ENCODE data around the gene WWOX.
"Not testable (repeated sequence)": the region's sequence is repeated elsewhere in the genome, so short reads cannot be mapped to it uniquely, and the experiment has no call there.

Gene WWOX

DNA sequence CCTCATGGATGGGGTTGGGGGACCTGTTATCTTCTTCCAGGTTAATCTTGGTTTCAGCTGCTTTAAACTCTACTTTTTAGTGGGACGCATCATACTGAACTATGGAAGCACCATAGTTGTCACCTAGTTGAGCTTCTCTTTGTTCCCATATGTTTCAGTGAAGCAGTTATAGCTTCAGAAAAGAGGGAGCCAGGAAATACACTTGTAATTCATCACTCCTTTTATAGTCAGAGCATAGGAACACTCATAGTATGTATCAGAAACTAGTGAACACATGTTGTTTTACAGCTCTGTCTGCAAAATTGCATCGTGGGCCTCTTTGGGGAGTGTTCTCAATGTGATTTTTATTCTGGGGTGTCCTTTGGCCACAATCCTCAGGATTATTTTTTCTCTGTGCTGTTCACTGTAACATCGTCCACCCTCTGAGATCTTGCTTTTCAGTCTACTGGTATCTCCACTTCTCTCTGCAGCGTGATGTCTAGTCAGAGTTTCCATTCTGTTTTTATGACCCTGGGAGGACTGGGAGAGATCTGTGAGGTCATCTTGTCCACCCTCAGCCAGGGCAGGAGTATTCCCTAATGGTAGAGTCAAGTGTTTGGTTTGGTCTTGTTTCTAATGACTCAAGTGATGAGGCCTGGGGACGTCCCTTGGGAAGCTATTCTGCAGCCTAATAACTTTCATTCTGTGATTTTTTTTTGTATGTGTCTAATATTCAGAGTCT, 585.4 kb downstream of the WWOX start:
- Histone ChIP-seq H3K27me3 (ENCODE audit: insufficient read depth, low read length, poor library complexity) (no peaks in the 10 kb centered on the region), H3K23ac (ENCODE audit: low read length) (no peak overlapping the region), H2BK15ac (replicated peaks; ENCODE audit: low read depth) (no peak overlapping the region), H2BK120ac (ENCODE audit: low read depth, low read length) (no peak overlapping the region), H3K9ac (ENCODE audit: low read length) (no peak overlapping the region), H2BK5ac (ENCODE audit: low read length) (no peak overlapping the region), H3K4me3 (ENCODE audit: low read length) (no peak overlapping the region), H4K5ac (ENCODE audit: low read length) (no peak overlapping the region), H3K36me3 (ENCODE audit: control insufficient read depth, insufficient read depth, low read length) (no peaks in the 10 kb centered on the region), H3K27ac (ENCODE audit: low read depth, low read length) (no peak overlapping the region), H3K56ac (ENCODE audit: low read length) (no peak overlapping the region), H2AK5ac (ENCODE audit: low read length) (no peak overlapping the region), H4K8ac (ENCODE audit: low read depth, low read length) (no peak overlapping the region), H3K4me2 (ENCODE audit: low read length) (no peak overlapping the region), H3K4ac (ENCODE audit: low read depth, low read length) (no peak overlapping the region), H3K79me1 (ENCODE audit: low read length) (no peaks in the 10 kb centered on the region), H3K4me1 (ENCODE audit: control insufficient read depth, low read depth, low read length) (no peaks in the 10 kb centered on the region), H3K18ac (ENCODE audit: low read length) (no peak overlapping the region), H3K79me2 (ENCODE audit: control insufficient read depth, insufficient read depth, low read length) (no peaks in the 10 kb centered on the region)
- no peak for DNase-seq
- WGBS (ENCODE audit: extremely low coverage, insufficient coverage, low lambda C conversion rate), result no CpG with 5 or more reads among the region's 5 CpGs

DNA sequence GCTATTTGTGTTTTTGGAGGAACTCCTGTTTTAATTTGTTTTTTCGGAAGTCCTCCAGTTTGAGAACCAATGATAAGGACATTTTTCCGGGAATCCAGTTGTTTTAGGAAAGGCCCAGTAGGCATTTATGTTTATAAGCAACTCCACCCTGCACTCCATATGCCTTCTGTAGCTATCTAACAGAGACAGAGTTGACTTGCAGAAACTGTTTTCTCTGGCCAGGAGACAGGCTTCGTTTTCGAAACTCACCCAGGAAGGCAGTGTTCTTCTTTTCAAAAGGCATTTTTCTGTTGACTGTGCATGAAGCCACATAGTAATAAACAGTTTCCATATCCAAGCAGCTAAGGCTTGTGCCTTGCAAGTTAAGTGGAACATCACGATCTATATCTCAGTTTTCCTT, 587.1 kb downstream of the WWOX start:
- no peak overlapping the region for H3K4ac ChIP-seq (ENCODE audit: low read depth, low read length)
- no peak overlapping the region for H3K27ac ChIP-seq (ENCODE audit: low read depth, low read length)
- H3K4me3 ChIP-seq (ENCODE audit: low read length), result no peak overlapping the region
- WGBS (ENCODE audit: extremely low coverage, insufficient coverage, low lambda C conversion rate), result no CpG with 5 or more reads among the region's 5 CpGs
- H2BK15ac ChIP-seq (replicated peaks; ENCODE audit: low read depth), result no peak overlapping the region
- H2AK5ac ChIP-seq (ENCODE audit: low read length), result no peak overlapping the region
- no peak overlapping the region for H3K23ac ChIP-seq (ENCODE audit: low read length)
- H4K8ac ChIP-seq (ENCODE audit: low read depth, low read length), result no peak overlapping the region
- no peak overlapping the region for H3K18ac ChIP-seq (ENCODE audit: low read length)
- no peak overlapping the region for H3K4me2 ChIP-seq (ENCODE audit: low read length)
- H3K56ac ChIP-seq (ENCODE audit: low read length), result no peak overlapping the region
- H3K9ac ChIP-seq (ENCODE audit: low read length), result no peak overlapping the region
- H3K4me1 ChIP-seq (ENCODE audit: control insufficient read depth, low read depth, low read length), result no peaks in the 10 kb centered on the region
- H3K27me3 ChIP-seq (ENCODE audit: insufficient read depth, low read length, poor library complexity), result no peaks in the 10 kb centered on the region
- H4K5ac ChIP-seq (ENCODE audit: low read length), result no peak overlapping the region
- H2BK5ac ChIP-seq (ENCODE audit: low read length), result no peak overlapping the region
- H3K36me3 ChIP-seq (ENCODE audit: control insufficient read depth, insufficient read depth, low read length), result no peaks in the 10 kb centered on the region
- no peaks in the 10 kb centered on the region for H3K79me1 ChIP-seq (ENCODE audit: low read length)
- H2BK120ac ChIP-seq (ENCODE audit: low read depth, low read length), result no peak overlapping the region
- H3K79me2 ChIP-seq (ENCODE audit: control insufficient read depth, insufficient read depth, low read length), result no peaks in the 10 kb centered on the region
- no peak for DNase-seq

DNA sequence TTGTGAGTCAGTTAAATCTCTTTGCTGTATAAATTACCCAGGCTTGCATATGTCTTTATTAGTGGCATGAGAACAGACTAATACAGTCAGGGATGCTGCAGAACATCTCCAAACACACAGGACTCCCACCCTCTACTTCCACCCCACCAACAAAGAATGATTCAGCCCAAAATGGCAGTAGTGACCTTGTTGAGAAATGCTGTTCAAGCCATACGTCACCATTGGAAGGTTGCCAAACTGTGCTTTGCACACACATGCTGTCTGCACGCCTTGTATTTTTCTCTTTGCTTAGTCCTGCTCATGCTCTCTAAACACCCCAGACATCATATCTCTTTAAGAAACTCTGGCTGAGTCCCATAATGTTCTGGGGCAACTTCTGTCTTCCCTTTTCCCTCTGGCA, 589.6 kb downstream of the WWOX start:
- no peak overlapping the region for H2BK15ac ChIP-seq (replicated peaks; ENCODE audit: low read depth)
- DNase-seq, result no peak
- H3K79me1 ChIP-seq (ENCODE audit: low read length), result no peaks in the 10 kb centered on the region
- H4K5ac ChIP-seq (ENCODE audit: low read length), result no peak overlapping the region
- no peak overlapping the region for H3K4ac ChIP-seq (ENCODE audit: low read depth, low read length)
- no peaks in the 10 kb centered on the region for H3K36me3 ChIP-seq (ENCODE audit: control insufficient read depth, insufficient read depth, low read length)
- H3K18ac ChIP-seq (ENCODE audit: low read length), result no peak overlapping the region
- no peak overlapping the region for H3K56ac ChIP-seq (ENCODE audit: low read length)
- H3K23ac ChIP-seq (ENCODE audit: low read length), result no peak overlapping the region
- H3K4me2 ChIP-seq (ENCODE audit: low read length), result no peak overlapping the region
- no peaks in the 10 kb centered on the region for H3K79me2 ChIP-seq (ENCODE audit: control insufficient read depth, insufficient read depth, low read length)
- H3K27ac ChIP-seq (ENCODE audit: low read depth, low read length), result no peak overlapping the region
- no peak overlapping the region for H4K8ac ChIP-seq (ENCODE audit: low read depth, low read length)
- no peak overlapping the region for H2BK120ac ChIP-seq (ENCODE audit: low read depth, low read length)
- H2BK5ac ChIP-seq (ENCODE audit: low read length), result no peak overlapping the region
- no CpG with 5 or more reads among the region's 2 CpGs for WGBS (ENCODE audit: extremely low coverage, insufficient coverage, low lambda C conversion rate)
- H3K27me3 ChIP-seq (ENCODE audit: insufficient read depth, low read length, poor library complexity), result no peaks in the 10 kb centered on the region
- H2AK5ac ChIP-seq (ENCODE audit: low read length), result no peak overlapping the region
- H3K9ac ChIP-seq (ENCODE audit: low read length), result no peak overlapping the region
- H3K4me3 ChIP-seq (ENCODE audit: low read length), result no peak overlapping the region
- H3K4me1 ChIP-seq (ENCODE audit: control insufficient read depth, low read depth, low read length), result no peaks in the 10 kb centered on the region

DNA sequence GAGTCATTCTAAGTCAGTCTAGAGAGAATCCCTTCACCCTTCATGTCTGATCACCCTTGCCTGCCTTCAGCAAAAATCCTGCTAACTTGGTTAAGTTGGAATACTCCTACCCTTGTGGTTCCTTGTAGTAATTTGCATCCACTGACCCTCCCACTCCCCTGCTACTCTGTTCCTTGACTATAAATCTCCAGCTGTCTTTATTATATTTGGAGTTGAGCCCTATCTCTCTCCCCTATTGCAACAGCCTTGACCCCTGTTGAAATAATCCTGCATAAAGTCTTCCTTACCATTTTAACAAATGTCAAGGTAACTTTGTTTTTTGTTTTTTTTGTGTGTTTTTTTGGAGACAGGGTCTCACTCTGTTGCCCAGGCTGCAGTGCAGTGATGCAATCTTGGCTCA, 590.1 kb downstream of the WWOX start:
- no peaks in the 10 kb centered on the region for H3K36me3 ChIP-seq (ENCODE audit: control insufficient read depth, insufficient read depth, low read length)
- H3K4me2 ChIP-seq (ENCODE audit: low read length), result no peak overlapping the region
- no peak overlapping the region for H2BK15ac ChIP-seq (replicated peaks; ENCODE audit: low read depth)
- no peaks in the 10 kb centered on the region for H3K4me1 ChIP-seq (ENCODE audit: control insufficient read depth, low read depth, low read length)
- no peak overlapping the region for H3K4me3 ChIP-seq (ENCODE audit: low read length)
- H2BK120ac ChIP-seq (ENCODE audit: low read depth, low read length), result no peak overlapping the region
- H4K5ac ChIP-seq (ENCODE audit: low read length), result no peak overlapping the region
- no peaks in the 10 kb centered on the region for H3K27me3 ChIP-seq (ENCODE audit: insufficient read depth, low read length, poor library complexity)
- no peak overlapping the region for H3K18ac ChIP-seq (ENCODE audit: low read length)
- no peak overlapping the region for H3K4ac ChIP-seq (ENCODE audit: low read depth, low read length)
- no peak overlapping the region for H3K23ac ChIP-seq (ENCODE audit: low read length)
- H3K9ac ChIP-seq (ENCODE audit: low read length), result no peak overlapping the region
- H3K27ac ChIP-seq (ENCODE audit: low read depth, low read length), result no peak overlapping the region
- H2AK5ac ChIP-seq (ENCODE audit: low read length), result no peak overlapping the region
- no peak overlapping the region for H3K56ac ChIP-seq (ENCODE audit: low read length)
- no peak overlapping the region for H4K8ac ChIP-seq (ENCODE audit: low read depth, low read length)
- H3K79me2 ChIP-seq (ENCODE audit: control insufficient read depth, insufficient read depth, low read length), result no peaks in the 10 kb centered on the region
- no peak overlapping the region for H2BK5ac ChIP-seq (ENCODE audit: low read length)
- DNase-seq, result no peak
- no peaks in the 10 kb centered on the region for H3K79me1 ChIP-seq (ENCODE audit: low read length)

DNA sequence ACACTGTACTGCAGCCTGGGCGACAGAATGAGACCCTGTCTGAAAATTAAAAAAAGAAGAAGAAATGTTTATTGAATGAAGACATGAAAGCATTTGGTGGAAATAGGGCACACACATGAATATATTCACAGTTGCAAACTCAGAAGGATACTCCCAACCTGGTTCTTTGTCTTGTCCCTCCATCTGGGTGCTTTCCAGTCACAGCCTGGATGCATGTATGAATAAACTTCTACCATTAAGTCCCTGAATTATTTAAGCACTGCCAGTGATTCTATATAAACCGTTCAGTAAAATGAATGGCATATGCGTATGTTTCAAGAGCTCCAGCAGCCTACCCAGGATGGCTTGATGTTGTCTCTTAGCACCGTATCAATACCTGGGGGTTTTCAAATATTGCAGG, 591.1 kb downstream of the WWOX start:
- Histone ChIP-seq H2BK120ac (ENCODE audit: low read depth, low read length) (no peak overlapping the region), H3K56ac (ENCODE audit: low read length) (no peak overlapping the region), H3K27ac (ENCODE audit: low read depth, low read length) (no peak overlapping the region), H3K4me2 (ENCODE audit: low read length) (no peak overlapping the region), H4K8ac (ENCODE audit: low read depth, low read length) (no peak overlapping the region), H3K23ac (ENCODE audit: low read length) (no peak overlapping the region), H3K27me3 (ENCODE audit: insufficient read depth, low read length, poor library complexity) (no peaks in the 10 kb centered on the region), H3K4me1 (ENCODE audit: control insufficient read depth, low read depth, low read length) (no peaks in the 10 kb centered on the region), H3K4me3 (ENCODE audit: low read length) (no peak overlapping the region), H2AK5ac (ENCODE audit: low read length) (no peak overlapping the region), H3K36me3 (ENCODE audit: control insufficient read depth, insufficient read depth, low read length) (no peaks in the 10 kb centered on the region), H2BK15ac (replicated peaks; ENCODE audit: low read depth) (no peak overlapping the region), H3K79me2 (ENCODE audit: control insufficient read depth, insufficient read depth, low read length) (no peaks in the 10 kb centered on the region), H3K9ac (ENCODE audit: low read length) (no peak overlapping the region), H2BK5ac (ENCODE audit: low read length) (no peak overlapping the region), H3K18ac (ENCODE audit: low read length) (no peak overlapping the region), H3K79me1 (ENCODE audit: low read length) (no peaks in the 10 kb centered on the region), H4K5ac (ENCODE audit: low read length) (no peak overlapping the region), H3K4ac (ENCODE audit: low read depth, low read length) (no peak overlapping the region)
- no peak for DNase-seq
- WGBS (ENCODE audit: extremely low coverage, insufficient coverage, low lambda C conversion rate), result no CpG with 5 or more reads among the region's 4 CpGs

DNA sequence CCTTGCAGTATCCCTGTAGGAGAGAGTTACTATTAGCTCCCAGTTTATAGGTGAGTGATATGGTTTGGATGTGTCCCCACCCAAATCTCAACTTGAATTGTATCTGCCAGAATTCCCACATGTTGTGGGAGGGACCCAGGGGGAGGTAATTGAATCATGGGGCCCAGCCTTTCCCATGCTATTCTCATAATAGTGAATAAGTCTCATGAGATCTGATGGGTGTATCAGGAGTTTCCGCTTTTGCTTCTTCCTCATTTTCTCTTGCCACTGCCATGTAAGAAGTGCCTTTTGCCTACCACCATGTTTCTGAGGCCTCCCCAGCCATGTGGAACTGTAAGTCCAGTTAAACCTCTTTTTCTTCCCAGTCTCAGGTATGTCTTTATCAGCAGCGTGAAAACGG, 592.3 kb downstream of the WWOX start:
- not testable (repeated sequence) for H2BK5ac ChIP-seq (ENCODE audit: low read length); H4K5ac ChIP-seq (ENCODE audit: low read length); H3K4me2 ChIP-seq (ENCODE audit: low read length); H3K56ac ChIP-seq (ENCODE audit: low read length); H3K18ac ChIP-seq (ENCODE audit: low read length); H2AK5ac ChIP-seq (ENCODE audit: low read length); H2BK120ac ChIP-seq (ENCODE audit: low read depth, low read length); DNase-seq; H3K9ac ChIP-seq (ENCODE audit: low read length); H3K27ac ChIP-seq (ENCODE audit: low read depth, low read length); H3K4me3 ChIP-seq (ENCODE audit: low read length); H3K79me2 ChIP-seq (ENCODE audit: control insufficient read depth, insufficient read depth, low read length); H3K4ac ChIP-seq (ENCODE audit: low read depth, low read length); H3K23ac ChIP-seq (ENCODE audit: low read length); H3K4me1 ChIP-seq (ENCODE audit: control insufficient read depth, low read depth, low read length); H2BK15ac ChIP-seq (replicated peaks; ENCODE audit: low read depth); H4K8ac ChIP-seq (ENCODE audit: low read depth, low read length); H3K36me3 ChIP-seq (ENCODE audit: control insufficient read depth, insufficient read depth, low read length); H3K27me3 ChIP-seq (ENCODE audit: insufficient read depth, low read length, poor library complexity); H3K79me1 ChIP-seq (ENCODE audit: low read length)
- WGBS (ENCODE audit: extremely low coverage, insufficient coverage, low lambda C conversion rate), result no CpG with 5 or more reads among the region's 3 CpGs

All from mesendoderm (in vitro differentiated cells).